Fibroblast of lung (primary cell): ENCODE data around the gene F10.

Source experiments
- CTCF ChIP-seq, 2 donors: IDR thresholded peaks in 1 of 2; conservative IDR thresholded peaks in 1 of 2; 1 replicate in 1 of 2; 2 replicates in 1 of 2; pipeline ENCODE4 v1.5.1; 2011 to 2012; ENCODE audit warnings: low read length in 2 of 2, control low read depth in 1 of 2, inconsistent platforms in 1 of 2, low read depth in 1 of 2, mild to moderate bottlenecking in 1 of 2
- EZH2 ChIP-seq: IDR thresholded peaks from 2 replicates; pipeline ENCODE4 v1.5.1; 2012; ENCODE audit warnings: low read length, control low read depth, mild to moderate bottlenecking; ENCODE audit errors: missing control alignments

- TF ChIP-seq CTCF (conservative IDR thresholded peaks at IDR 0.05 in 1 of 2, IDR thresholded peaks at IDR 0.05 in 1 of 2; ENCODE audit: low read depth in 1 of 2, low read length in 2 of 2) (no peak), EZH2 (no peak)
These were observed 6.9 kb downstream of the F10 start for GRCh38 chr13:113129480-113129879.
